Heart left ventricle (tissue), 13 donors: ENCODE measurements around the gene ARV1.

Experiments
- CTCF ChIP-seq, 12 donors: fragments of 200-600 bp; sonication (generic) in 4 of 12; IDR thresholded peaks; one replicate each; pipeline versions ENCODE4 v1.5.0 to v1.8.0; 2018 to 2022; ENCODE audit warnings: antibody characterized with exemption in 12 of 12, mild to moderate bottlenecking in 5 of 12
- POLR2A ChIP-seq, 2 donors: fragments of 450-650 bp; IDR thresholded peaks; one replicate each; pipeline ENCODE4 v1.6.1; 2017; ENCODE audit warnings: antibody characterized with exemption in 2 of 2, mild to moderate bottlenecking in 2 of 2, moderate library complexity in 2 of 2
- donor health status: ischemic (EF 13 %, LVEDD 7.1; RV severe dilation, severe dysfunction).
- donor health status: DM: no; HTN: yes; CAD: no.
- donor health status: DM: no; HTN: no; CAD: no.
- donor health status: ischemic (EF 25% LVEDD 6.9; RV normal size, moderate dysfunction).
- donor health status: ischemic (EF 25% LVEDD 5.7; RV mildly dilated, moderate dysfunction).
- donor health status: ischemic (EF 35%, LVEDD 5.7; RV mildly dilated, moderate dysfunction).
- donor health status: nonischemic (EF 11% LVEDD 7.7; RV severe dilation, severe dysfunction).
- donor health status: DM: yes; HTN: yes; CAD: no.
- donor health status: PGD.
- donor health status: ischemic (EF 29% LVEDD 5.4; RV normal size, mild dysfunction).
- donor health status: nonischemic (EF 23%, LVEDD 6.1; RV moderate dilation, normal function).

GRCh38 chr1:230977761-230978490, 968 bp upstream of the ARV1 start:
- TF ChIP-seq CTCF (IDR thresholded peaks at IDR 0.05), result no peak
- TF ChIP-seq POLR2A (IDR thresholded peaks at IDR 0.05), result no peak
